Kidney (tissue), 14 donors: ENCODE results near the gene NEAT1. TPM values are rescaled to one million over a fixed set of nuclear protein-coding genes. Genes with fewer than 3 reads are reported as not detected.

ENCODE experiments used
- DNase-seq, 5 donors: peaks; one replicate each; pipeline ENCODE4 v3.0.0-alpha.2; 2013 to 2020
- FAIRE-seq: peaks from 2 replicates; lab custom pipeline; 2012; peaks lifted over from hg19 to GRCh38; lab: Jason Lieb, UNC
- H3K27ac ChIP-seq, 2 donors: one replicate each; pipeline ENCODE4 v1.7.0; 2013; ENCODE audit warnings: low read depth in 2 of 2, low read length in 2 of 2, inconsistent platforms in 1 of 2
- H3K27me3 ChIP-seq: one replicate; pipeline ENCODE4 v1.7.1; 2013; ENCODE audit warnings: low read length, inconsistent platforms; ENCODE audit not compliant: control insufficient read depth, insufficient read depth
- H3K36me3 ChIP-seq, 3 donors: one replicate each; pipeline versions ENCODE4 v1.7.0 to v1.7.1; 2013; ENCODE audit warnings: low read length in 3 of 3, control low read depth in 1 of 3, inconsistent platforms in 1 of 3; ENCODE audit not compliant: insufficient read depth in 3 of 3, control insufficient read depth in 2 of 3
- H3K4me1 ChIP-seq, 3 donors: one replicate each; pipeline versions ENCODE4 v1.7.0 to v1.7.1; 2013; ENCODE audit warnings: low read length in 3 of 3, inconsistent platforms in 1 of 3, low read depth in 1 of 3; ENCODE audit not compliant: control insufficient read depth in 2 of 3, insufficient read depth in 2 of 3
- H3K4me3 ChIP-seq, 3 donors: one replicate each; pipeline versions ENCODE4 v1.7.0 to v1.8.1; 2013; ENCODE audit warnings: low read length in 3 of 3, control low read depth in 1 of 3, inconsistent platforms in 1 of 3
- H3K9ac ChIP-seq, 3 donors: one replicate each; pipeline versions ENCODE4 v1.7.0 to v1.7.1; 2013; ENCODE audit warnings: low read length in 3 of 3, control low read depth in 1 of 3, inconsistent platforms in 1 of 3
- H3K9me3 ChIP-seq, 3 donors: one replicate each; pipeline versions ENCODE4 v1.7.0 to v1.7.1; 2013; ENCODE audit warnings: low read length in 3 of 3, control low read depth in 1 of 3, inconsistent platforms in 1 of 3; ENCODE audit not compliant: control insufficient read depth in 2 of 3, insufficient read depth in 1 of 3
- intact Hi-C: fragments of 100-400 bp; cut with DNase I; formaldehyde crosslinking; loops from one replicate; pipeline ENCODE4 v1.11.1; 2022
- polyA plus RNA-seq: library from polyadenylated mRNA; stranded (reverse); fragments of 350-450 nt; fragmentation: Illumina TruSeq; extraction: RNeasy Lipid Tissue Mini Kit (QIAGEN cat#74804); gene quantifications from one replicate; pipeline ENCODE4 v1.2.3, GENCODE V29; 2014; ENCODE audit warnings: low read depth, low replicate concordance; ENCODE audit not compliant: insufficient read depth
- total RNA-seq: library from RNA; stranded (reverse); fragmentation: NEBNext Ultra II Directional; extraction: Animal tissue kit (Norgen Biotek cat#: 25700); gene quantifications from one replicate; pipeline ENCODE4 v1.2.1, GENCODE V29; 2021
- TF ChIP-seq, protein P1 (sequence below): IDR thresholded peaks from 3 replicates; pipeline ENCODE4 v1.5.1; 2012; ENCODE audit warnings: mild to moderate bottlenecking, moderate library complexity, borderline replicate concordance; ENCODE audit not compliant: insufficient read depth; ENCODE audit errors: extremely low read depth
- donor health status: control.
- donor health status: control.
- donor health status: control.
- donor health status: control.
- donor health status: control.
- donor health status: DM: yes; HTN: yes; CAD: no.
- donor health status: Normal renal cell carcinoma (clear cell type).

NEAT1 gene
- total and polyA plus RNA-seq, 2 donors from 2014 or later, result 595 to 1,006 TPM

DNA sequence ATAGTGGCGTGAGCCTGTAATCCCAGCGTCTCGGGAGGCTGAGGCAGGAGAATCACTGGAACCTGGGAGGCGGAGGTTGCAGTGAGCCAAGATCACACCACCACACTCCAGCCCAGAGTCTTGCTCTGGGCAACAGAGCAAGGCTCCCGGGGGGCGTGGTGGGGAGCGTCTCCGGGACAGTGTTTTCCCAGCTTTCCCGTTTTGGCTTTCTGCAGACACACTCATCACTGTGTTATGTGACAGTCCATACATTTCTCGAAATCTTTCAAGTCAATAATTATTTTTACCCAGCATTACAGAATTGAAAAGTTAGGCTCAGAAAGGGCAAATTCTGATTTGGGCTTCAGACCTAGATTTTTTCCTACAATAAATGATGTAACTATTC is 31.7 kb downstream of the NEAT1 start:
- no peak for FAIRE-seq
- intact Hi-C loops, result no loop called here
- TF ChIP-seq, protein P1, sequence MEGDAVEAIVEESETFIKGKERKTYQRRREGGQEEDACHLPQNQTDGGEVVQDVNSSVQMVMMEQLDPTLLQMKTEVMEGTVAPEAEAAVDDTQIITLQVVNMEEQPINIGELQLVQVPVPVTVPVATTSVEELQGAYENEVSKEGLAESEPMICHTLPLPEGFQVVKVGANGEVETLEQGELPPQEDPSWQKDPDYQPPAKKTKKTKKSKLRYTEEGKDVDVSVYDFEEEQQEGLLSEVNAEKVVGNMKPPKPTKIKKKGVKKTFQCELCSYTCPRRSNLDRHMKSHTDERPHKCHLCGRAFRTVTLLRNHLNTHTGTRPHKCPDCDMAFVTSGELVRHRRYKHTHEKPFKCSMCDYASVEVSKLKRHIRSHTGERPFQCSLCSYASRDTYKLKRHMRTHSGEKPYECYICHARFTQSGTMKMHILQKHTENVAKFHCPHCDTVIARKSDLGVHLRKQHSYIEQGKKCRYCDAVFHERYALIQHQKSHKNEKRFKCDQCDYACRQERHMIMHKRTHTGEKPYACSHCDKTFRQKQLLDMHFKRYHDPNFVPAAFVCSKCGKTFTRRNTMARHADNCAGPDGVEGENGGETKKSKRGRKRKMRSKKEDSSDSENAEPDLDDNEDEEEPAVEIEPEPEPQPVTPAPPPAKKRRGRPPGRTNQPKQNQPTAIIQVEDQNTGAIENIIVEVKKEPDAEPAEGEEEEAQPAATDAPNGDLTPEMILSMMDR, result no peak
- Histone ChIP-seq H3K27ac (peak overlapping the region in 1 of 2 donors; percentile 90), H3K27me3 (no peaks in the 10 kb centered on the region), H3K9me3 (no peaks in the 10 kb centered on the region), H3K9ac (peak overlapping the region in 2 of 3 donors; percentile 68 to 83), H3K36me3 (no peaks in the 10 kb centered on the region), H3K4me3 (peak overlapping the region; percentile 69 to 78 (median 77)), H3K4me1 (peaks cover 0 to 5% (median 4%) of the 10 kb centered on the region in 3 donors)
- DNase-seq, result no peak

DNA sequence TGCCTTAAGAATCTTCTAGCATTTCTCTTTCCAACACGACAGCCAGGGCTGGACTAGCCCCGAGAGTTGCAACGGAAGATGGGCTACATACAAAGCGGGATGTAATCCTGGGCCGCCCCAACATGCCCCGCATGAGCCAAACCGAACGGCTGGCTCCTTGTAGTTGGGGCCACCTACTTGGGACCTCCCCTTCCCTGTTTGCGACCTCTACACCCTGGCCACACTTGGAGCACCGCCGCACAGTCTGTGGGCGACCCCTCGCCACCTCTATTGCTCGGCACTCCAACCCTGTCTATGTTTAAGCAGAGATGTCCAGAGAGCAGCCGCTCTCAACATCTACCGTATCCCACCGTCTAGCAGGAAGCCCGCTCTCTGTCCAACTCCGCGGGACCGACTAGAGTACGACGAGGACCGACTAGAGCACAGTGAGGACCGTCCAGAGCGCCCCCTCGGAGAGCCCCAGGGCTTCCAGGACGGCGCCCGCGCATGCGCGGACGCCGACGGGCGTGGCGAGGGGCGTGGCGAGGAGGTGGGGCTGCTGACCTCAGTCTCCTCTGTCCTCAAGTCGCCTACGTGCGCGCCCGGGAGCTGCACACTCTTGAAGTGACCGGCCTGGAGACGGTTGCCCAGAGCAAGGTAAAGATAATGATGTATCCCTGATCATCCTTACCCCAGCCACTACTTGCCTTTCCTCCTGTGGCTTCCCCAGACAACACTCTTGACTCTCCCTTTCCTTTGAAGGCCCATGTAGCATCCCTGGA is 32.3 kb downstream of the NEAT1 start:
- H3K9ac ChIP-seq, result peak overlapping the region; percentile 68 to 83 (median 71)
- H3K9me3 ChIP-seq, result no peaks in the 10 kb centered on the region
- intact Hi-C loops, result no loop called here

DNA sequence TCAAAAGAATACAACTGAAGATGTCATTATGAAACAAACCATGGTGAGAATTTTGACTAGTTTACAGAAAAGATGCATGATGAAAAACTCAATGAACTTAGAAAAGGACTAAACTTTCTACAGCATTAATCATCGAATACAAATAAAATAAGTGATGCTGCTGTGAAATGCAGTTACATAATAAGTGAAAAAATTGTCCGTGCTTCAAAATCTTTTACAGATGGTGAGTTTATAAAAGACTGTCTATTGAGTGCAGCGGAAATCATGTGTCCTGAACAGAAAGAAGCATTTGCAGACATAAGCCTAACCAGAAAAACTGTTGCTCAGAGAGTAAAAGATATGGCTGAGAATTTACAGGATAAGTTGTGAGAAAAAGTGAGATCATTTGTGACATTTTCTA is 33.8 kb downstream of the NEAT1 start:
- TF ChIP-seq, protein P1, result no peak
- H3K36me3 ChIP-seq, result no peaks in the 10 kb centered on the region
- H3K9me3 ChIP-seq, result no peaks in the 10 kb centered on the region
- H3K27ac ChIP-seq, result no peak overlapping the region
- no peaks in the 10 kb centered on the region for H3K27me3 ChIP-seq
- H3K4me3 ChIP-seq, result no peak overlapping the region
- H3K4me1 ChIP-seq, result peaks cover 0 to 5% (median 4%) of the 10 kb centered on the region in 3 donors
- intact Hi-C loops, result no loop called here
- FAIRE-seq (no peak), DNase-seq (no peak)
- H3K9ac ChIP-seq, result no peak overlapping the region

More for the DNA sequence above, 32.3 kb downstream of the NEAT1 start:
- DNase-seq (peak; percentile 90 to 96 (median 94)), FAIRE-seq (no peak)
- Histone ChIP-seq H3K4me1 (peaks cover 0 to 5% (median 4%) of the 10 kb centered on the region in 3 donors), H3K4me3 (peak overlapping the region; percentile 69 to 78 (median 77)), H3K36me3 (no peaks in the 10 kb centered on the region), H3K27me3 (no peaks in the 10 kb centered on the region), H3K27ac (peak overlapping the region; percentile 63 to 90)
- TF ChIP-seq, protein P1, result no peak
